NCI-H510A treated with DMSO at 0.1 percent for 48 hours (cell line): ENCODE results near the gene ADK.
A peak's percentile ranks its signal among the peaks of the same experiment; 100 is the strongest.
"Not testable (repeated sequence)": the region's sequence is repeated elsewhere in the genome, so short reads cannot be mapped to it uniquely, and the experiment has no call there.

Experiments used
- DNase-seq: peaks from one replicate; lab custom pipeline; 2025; lab: John Stamatoyannopoulos, UW

The ADK gene

DNA sequence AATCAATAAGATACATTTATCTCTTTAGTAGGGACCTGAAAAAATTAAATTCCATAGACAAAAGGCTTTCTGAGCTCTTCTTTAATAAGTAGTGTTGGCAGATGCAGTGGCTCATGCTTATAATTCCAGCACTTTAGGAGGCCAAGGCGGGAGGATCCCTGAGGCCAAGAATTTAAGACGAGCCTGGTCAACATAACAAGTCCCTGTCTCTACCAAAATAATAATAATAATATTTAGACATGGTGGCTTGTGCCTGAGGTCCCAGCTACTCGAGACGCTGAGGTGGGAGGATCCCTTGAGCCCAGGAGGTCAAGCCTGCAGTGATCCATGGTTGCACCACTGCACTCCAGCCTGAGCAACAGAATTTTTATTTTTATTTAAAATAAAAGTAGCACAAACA, 280.8 kb downstream of the ADK start:
- DNase-seq = no peak

- DNase-seq = peak; percentile 34
These were observed 282.0 kb downstream of the ADK start for GRCh38 chr10:74432841-74433594.

GRCh38 chr10:74433595-74433956, 282.6 kb downstream of the ADK start:
- DNase-seq = no peak

DNA sequence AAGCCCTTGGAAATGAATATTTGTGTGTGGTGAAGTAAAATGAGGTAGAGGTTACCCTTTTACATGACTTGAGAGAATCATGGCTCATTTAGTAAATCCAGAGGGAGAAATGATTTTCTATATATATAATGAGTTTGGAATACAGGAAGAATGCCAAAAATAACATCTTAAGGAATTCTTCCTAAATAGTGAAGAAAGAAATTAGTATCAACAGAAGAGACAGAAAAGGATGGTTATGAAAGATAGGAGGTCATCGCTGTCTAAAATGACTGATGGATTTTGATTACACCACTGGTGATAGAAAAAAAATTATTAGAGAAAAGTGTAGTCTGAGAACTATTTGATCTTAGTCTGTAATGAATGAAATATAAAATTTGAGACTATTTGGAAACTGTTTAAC, 283.0 kb downstream of the ADK start:
- DNase-seq = no peak

GRCh38 chr10:74434547-74434946, 283.5 kb downstream of the ADK start:
- no peak for DNase-seq

DNA sequence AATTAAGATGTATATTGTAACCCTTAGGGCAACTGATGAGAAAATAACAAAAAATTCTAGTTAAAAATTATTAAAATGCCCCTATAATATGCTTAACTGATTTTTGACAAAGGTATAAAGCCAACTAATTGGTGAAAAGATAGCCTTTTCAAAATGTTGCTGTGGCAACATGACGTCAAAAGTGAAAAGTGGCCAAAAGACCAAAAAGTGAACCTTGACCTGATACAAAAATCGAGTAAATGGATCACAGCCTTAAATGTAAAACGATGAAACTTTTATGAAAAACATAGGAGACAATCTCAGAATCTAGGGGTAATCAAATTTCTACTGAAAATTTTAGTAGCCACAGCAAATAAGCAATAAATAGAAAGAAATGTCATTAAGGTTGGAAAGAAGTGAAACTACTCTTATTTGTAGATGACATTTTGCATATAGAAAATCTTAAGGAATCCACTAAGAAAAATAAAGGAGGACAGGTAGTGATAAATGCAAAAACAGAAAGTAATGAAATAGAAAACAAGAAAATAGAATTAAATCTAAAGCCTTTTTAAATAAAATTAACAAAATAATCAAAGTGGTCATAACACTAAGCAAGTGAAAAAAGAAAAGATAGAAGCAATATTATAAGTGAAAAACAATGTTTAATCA, 285.6 kb downstream of the ADK start:
- DNase-seq = no peak

DNA sequence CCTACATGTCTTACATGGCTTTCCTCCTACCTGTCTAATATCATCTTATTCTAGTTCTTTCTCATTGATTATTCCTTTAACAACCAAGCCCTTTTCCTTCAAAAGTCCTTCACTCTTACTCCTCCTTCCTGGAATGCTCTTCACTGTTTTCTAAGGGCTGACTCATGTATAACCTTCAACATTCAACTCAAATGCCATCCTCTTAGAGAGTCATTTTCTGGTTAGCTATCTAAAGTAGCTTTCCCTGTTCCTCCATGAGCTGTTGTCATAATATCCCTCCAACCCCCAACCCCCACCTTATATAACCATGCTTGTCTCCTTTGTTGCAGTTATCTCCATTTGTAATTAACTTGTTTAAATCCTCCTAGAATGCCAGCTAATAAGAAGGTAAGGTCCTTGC, 286.8 kb downstream of the ADK start:
- no peak for DNase-seq

GRCh38 chr10:74439213-74439612, 288.2 kb downstream of the ADK start:
- no peak for DNase-seq

DNA sequence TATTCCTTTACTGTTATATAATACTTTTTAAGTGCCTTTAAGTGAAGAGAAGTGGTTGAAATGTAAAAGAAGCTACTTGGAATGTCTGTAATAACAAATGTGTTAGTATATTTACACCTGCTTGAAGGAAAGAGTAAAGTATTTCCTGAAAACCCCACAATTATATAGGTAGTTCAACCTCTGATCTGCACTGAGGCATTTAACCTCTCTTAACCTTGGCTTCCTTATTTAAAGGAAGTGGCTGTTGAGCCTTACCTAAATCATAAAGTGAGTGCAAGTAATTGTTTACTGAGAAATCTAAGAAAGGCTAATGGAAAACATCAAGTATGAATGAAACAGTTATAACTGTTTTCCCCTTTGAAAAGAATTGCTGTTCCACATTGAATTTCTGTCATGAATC, 294.5 kb downstream of the ADK start:
- no peak for DNase-seq

DNA sequence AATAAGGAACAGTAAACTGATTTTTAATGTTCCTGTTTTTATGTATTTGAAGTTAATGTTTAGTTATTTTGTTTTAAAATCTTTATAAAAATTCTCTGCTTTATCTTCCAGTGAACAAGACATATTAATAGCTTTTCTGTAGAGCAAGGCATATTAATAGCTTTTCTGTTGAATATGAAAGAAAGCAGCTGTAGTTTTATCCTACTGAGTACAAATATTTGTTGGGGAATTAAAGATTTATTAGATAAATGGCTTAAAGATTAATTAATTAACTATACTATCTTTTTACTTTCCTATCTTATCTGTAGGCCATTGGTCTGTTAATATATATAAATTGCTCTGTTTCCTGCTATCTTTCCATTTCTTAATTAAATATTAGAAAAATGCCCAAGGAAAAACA, 299.6 kb downstream of the ADK start:
- DNase-seq = no peak

- DNase-seq = no peak
These were observed 300.3 kb downstream of the ADK start for GRCh38 chr10:74451127-74451829.

DNA sequence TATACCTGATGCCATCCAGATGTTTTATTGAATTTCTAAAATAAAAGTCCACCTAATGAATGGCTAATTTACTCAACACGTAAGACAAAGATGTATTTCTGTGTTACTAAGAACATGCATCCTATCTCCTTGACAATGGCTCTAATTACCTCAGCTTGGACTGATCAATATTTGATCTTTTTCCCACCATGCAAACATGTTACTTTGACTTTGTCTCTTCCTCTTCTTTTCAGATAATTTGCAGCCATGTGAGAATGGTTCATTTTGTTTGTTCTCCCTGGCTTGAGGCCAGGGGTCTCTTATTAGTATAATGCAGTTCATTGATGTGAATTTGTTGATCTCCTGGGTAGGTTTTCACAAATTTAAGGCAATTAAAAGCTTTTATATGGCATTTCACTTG, 302.1 kb downstream of the ADK start:
- no peak for DNase-seq

GRCh38 chr10:74457478-74457877, 306.5 kb downstream of the ADK start:
- DNase-seq = not testable (repeated sequence)

DNA sequence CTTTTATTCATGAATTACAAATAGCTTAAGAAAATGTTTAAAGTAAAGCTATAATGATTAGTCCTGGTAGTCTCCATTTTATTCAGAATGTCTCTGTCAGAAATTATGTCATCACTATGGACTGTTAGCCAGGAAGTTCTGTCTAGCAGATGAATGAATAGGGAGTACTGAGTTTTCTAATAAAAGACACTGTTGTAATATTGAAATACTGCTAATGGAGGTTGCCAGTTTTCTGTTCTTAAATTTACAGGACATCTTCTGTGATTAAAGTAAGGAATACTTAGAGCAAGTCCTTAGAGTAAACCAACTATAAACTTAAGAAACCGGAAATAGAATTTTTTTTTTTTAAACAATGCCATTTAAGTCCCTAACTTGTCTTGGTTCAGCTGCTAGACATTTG, 309.8 kb downstream of the ADK start:
- DNase-seq = no peak

DNA sequence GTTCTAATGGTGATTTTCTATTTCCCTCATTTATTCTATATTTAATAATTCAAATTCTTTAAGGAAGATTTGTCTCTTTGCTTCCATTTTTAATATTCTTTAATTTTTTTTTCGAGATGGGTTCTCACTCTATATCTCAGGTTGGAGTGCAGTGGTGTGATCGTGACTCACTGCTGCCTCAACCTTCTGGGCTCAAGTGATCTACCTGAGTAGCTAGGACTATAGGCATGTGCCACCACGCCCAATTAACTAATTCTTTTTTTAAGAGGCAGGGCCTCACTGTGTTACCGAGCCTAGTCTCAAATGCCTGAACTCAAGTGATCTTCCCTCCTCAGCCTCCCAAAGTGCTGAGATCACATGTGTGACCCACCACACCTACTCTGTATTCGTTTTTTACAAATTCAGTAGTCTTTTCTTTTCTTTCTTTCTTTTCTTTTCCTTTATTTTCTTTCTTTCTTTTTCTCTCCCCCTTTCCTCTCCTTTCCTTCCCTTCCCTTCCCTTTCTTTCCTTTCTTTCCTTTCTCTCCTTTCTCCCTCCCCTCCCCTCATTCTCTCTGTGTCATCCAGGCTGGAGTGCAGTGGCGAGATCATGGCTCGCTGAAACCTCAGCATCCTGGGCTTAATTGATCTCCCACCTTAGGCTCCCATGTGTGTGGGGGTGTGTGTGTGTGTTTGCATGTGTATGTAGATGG, 323.1 kb downstream of the ADK start:
- DNase-seq = no peak

DNA sequence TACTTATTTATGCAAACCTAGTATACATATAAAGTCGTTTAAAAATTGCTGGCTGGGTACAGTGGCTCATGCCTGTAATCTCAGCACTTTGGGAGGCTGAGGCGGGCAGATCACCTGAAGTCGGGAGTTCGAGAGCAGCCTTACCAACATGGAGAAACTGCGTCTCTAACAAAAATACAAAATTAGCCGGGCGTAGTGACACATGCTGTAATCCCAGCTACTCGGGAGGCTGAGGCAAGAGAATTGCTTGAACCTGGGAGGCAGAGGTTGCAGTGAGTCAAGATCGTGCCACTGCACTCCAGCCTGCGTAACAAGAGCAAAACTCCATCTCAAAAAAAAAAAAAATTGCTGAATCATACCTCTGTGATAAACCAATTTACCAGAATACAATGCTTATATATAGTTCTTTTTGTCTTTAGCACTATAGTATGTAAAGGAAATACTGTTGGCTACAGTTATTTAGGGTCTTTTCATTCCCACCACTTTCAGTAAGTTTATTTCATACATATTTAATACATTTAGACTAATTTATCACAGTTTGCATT, 325.2 kb downstream of the ADK start:
- DNase-seq = not testable (repeated sequence)

GRCh38 chr10:74480778-74481177, 329.8 kb downstream of the ADK start:
- DNase-seq = no peak

DNA sequence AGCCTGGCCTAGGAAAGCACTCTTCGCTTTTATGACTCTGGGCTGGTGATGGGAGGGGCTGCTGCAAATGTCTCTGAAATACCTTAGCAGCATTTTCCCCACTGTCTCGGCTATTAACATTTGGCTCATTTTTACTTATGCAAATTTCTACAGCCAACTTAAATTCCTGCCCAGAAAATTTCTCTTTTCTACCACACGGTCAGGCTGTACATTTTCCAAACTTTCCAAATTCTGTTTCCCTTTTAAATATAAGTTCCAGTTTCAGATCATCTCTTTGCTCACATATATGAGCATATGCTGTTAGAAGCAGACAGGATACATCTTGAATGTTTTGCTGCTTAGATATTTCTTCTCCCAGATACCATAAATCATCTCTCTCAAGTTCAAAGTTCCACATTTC, 332.3 kb downstream of the ADK start:
- DNase-seq = no peak

- no peak for DNase-seq
These were observed 334.3 kb downstream of the ADK start for GRCh38 chr10:74485283-74485682.

DNA sequence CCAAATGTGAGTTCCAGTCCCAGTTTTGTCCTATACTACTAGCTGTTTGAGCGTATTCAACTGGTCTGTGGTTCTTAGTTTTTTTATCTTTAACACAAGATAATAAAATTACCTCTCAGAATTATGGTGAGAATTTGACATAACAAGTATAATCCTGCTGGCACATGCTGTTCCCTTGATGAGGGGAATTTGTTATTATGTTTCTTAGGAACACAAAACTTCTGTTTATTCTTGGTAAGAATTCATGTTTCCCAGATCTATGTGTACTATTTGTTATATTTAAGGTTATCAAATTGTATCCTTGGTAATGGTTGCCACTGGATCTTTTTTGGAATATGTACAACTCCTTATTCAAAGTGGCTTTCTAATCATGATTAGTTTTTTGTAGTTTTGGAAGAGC, 335.6 kb downstream of the ADK start:
- DNase-seq = no peak

DNA sequence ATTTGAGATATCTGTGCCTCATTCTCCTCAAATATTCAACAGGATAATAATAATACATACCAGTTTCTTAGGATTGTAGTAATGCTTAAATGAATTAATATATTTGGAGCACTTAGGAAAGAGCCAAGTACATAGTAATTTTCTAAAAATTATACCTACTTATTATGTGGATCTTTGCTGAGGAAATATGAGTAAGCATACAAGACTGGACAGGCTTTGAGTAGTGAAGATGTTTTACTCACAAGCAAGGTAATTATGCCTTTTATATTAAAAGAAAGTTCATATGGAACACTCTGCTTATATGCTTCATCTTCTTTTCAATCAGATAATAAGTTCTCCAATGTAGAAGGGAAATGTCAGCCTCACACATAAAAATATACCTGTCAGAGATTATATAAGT, 337.9 kb downstream of the ADK start:
- no peak for DNase-seq

- DNase-seq = no peak
These were observed 339.5 kb downstream of the ADK start for GRCh38 chr10:74490551-74490950.
